ENCODE measurements around the gene SRC.
"Not testable (repeated sequence)": the region's sequence is repeated elsewhere in the genome, so short reads cannot be mapped to it uniquely, and the experiment has no call there.

The SRC gene

DNA sequence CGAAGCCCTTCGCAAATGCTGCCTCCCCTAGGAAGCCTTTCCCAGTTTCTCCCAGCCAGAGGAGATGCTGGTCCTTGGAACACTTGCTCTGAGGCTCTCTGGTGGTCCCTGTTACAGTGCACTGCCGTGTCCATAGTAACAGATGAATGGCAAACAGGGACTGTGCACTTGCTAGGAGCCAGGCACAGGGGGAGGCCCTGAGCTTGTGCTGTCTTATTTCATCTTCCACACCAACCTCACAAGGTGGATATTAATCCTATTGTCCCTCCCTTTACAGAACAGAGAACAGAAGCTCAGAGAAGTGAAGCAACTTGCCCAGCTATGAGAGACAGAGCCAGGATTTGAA is 19.0 kb downstream of the SRC start:
- H3K27me3 ChIP-seq (ENCODE audit: control insufficient read depth, insufficient read depth, low read length), result no peaks in the 10 kb centered on the region
- H3K9ac ChIP-seq (ENCODE audit: low read depth, low read length), result no peak overlapping the region
- no peaks in the 10 kb centered on the region for H3K4me1 ChIP-seq (ENCODE audit: control insufficient read depth, insufficient read depth, low read length)
- H3K36me3 ChIP-seq (ENCODE audit: control insufficient read depth, insufficient read depth, low read length), result peaks cover 11% of the 10 kb centered on the region
- H3K9me3 ChIP-seq (ENCODE audit: control insufficient read depth, insufficient read depth, low read length), result no peaks in the 10 kb centered on the region
- no peak overlapping the region for H3K4me3 ChIP-seq (ENCODE audit: low read depth, low read length)

DNA sequence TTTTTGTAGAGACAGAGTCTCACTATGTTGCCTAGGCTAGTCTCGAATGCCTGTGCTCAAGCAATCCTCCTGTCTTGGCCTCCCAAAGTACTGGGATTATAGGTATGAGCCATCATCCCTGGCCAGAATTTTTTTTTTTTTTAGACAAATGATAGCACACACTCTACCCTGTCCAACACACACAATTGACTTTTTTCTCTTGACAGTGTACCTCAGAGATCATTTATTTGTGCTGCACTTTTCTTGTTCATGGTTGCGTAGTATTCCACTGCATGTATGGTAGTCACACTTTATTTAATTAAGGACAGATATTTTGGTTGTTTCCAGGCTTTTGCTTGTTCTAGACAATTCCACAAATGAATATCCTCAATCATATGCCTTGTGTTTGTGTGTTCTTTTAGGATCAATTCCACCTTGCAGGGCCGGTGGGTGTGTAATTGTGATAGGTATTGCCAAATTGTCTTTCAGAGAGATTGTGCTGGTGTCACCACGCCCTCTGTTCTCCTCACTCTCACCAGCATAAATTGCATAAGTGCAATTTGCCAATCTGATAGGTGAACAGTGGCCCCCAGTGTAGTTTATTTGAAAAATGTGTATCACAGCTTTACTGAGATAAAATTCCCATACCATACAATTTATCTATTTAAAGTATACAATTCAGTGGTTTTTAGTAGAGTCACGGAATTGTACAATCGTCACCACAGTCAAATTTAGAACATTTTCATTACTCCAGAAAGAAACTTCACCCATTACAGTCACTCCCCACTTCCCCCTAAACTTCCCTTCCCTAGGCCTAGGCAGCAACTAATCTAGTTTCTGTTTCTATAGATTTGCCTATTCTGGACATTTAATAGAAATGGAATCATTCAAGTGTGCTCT is 20.1 kb downstream of the SRC start:
- H3K27me3 ChIP-seq (ENCODE audit: control insufficient read depth, insufficient read depth, low read length), result no peaks in the 10 kb centered on the region
- H3K4me1 ChIP-seq (ENCODE audit: control insufficient read depth, insufficient read depth, low read length), result no peaks in the 10 kb centered on the region
- H3K36me3 ChIP-seq (ENCODE audit: control insufficient read depth, insufficient read depth, low read length), result peaks cover 11% of the 10 kb centered on the region
- no peak overlapping the region for H3K9ac ChIP-seq (ENCODE audit: low read depth, low read length)
- no peak overlapping the region for H3K4me3 ChIP-seq (ENCODE audit: low read depth, low read length)
- no peaks in the 10 kb centered on the region for H3K9me3 ChIP-seq (ENCODE audit: control insufficient read depth, insufficient read depth, low read length)

DNA sequence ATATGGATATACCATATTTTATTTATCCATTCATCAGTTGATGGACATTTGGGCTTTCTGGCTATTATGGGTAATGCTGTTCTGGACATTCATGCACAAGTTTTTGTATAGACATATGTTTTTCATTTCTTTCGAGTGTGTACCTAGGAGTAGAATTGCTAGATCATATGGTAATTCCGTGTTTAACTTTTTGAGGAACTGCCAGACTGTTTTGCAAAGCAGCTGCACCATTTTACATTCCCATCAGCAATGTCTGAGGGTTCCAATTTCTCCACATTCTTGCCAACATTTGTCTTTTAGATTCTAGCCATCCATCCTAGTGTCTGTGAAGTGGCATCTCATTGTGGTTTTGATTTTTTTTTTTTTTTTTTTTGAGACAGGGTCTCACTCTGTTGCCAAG is 20.8 kb downstream of the SRC start:
- H3K9ac ChIP-seq (ENCODE audit: low read depth, low read length), result no peak overlapping the region
- no peaks in the 10 kb centered on the region for H3K4me1 ChIP-seq (ENCODE audit: control insufficient read depth, insufficient read depth, low read length)
- no peaks in the 10 kb centered on the region for H3K9me3 ChIP-seq (ENCODE audit: control insufficient read depth, insufficient read depth, low read length)
- no peak overlapping the region for H3K4me3 ChIP-seq (ENCODE audit: low read depth, low read length)
- no peaks in the 10 kb centered on the region for H3K27me3 ChIP-seq (ENCODE audit: control insufficient read depth, insufficient read depth, low read length)
- H3K36me3 ChIP-seq (ENCODE audit: control insufficient read depth, insufficient read depth, low read length), result peaks cover 11% of the 10 kb centered on the region

GRCh38 chr20:37369846-37370245 is 23.9 kb downstream of the SRC start:
- Histone ChIP-seq H3K27me3 (ENCODE audit: control insufficient read depth, insufficient read depth, low read length) (no peaks in the 10 kb centered on the region), H3K4me3 (ENCODE audit: low read depth, low read length) (no peak overlapping the region), H3K4me1 (ENCODE audit: control insufficient read depth, insufficient read depth, low read length) (no peaks in the 10 kb centered on the region), H3K9me3 (ENCODE audit: control insufficient read depth, insufficient read depth, low read length) (no peaks in the 10 kb centered on the region), H3K9ac (ENCODE audit: low read depth, low read length) (no peak overlapping the region), H3K36me3 (ENCODE audit: control insufficient read depth, insufficient read depth, low read length) (peaks cover 11% of the 10 kb centered on the region)

- H3K9ac ChIP-seq (ENCODE audit: low read depth, low read length); H3K27me3 ChIP-seq (ENCODE audit: control insufficient read depth, insufficient read depth, low read length); H3K9me3 ChIP-seq (ENCODE audit: control insufficient read depth, insufficient read depth, low read length); H3K36me3 ChIP-seq (ENCODE audit: control insufficient read depth, insufficient read depth, low read length); H3K4me3 ChIP-seq (ENCODE audit: low read depth, low read length); H3K4me1 ChIP-seq (ENCODE audit: control insufficient read depth, insufficient read depth, low read length): not testable (repeated sequence)
These were observed 25.9 kb downstream of the SRC start for GRCh38 chr20:37371845-37372244.

DNA sequence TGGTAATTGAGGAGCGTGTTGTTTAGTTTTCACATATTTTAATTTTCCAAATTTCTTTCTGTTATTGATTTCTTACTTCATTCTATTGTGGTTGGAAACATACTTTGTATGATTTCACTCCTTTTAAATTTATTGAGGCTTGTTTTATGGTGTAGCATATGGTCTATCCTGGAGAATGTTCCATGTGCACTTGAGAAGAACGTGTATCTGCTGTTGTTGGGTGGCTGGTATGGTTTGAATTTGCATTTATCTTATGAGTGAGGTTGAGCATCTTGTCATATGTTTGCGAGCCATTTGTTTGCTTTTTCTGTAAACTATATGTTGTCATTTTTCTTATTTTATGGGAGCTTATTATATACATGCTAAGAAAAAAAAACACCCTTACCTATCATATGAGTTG is 26.5 kb downstream of the SRC start:
- no peaks in the 10 kb centered on the region for H3K9me3 ChIP-seq (ENCODE audit: control insufficient read depth, insufficient read depth, low read length)
- no peak overlapping the region for H3K9ac ChIP-seq (ENCODE audit: low read depth, low read length)
- H3K27me3 ChIP-seq (ENCODE audit: control insufficient read depth, insufficient read depth, low read length), result no peaks in the 10 kb centered on the region
- H3K4me3 ChIP-seq (ENCODE audit: low read depth, low read length), result no peak overlapping the region
- peaks cover 6% of the 10 kb centered on the region for H3K36me3 ChIP-seq (ENCODE audit: control insufficient read depth, insufficient read depth, low read length)
- H3K4me1 ChIP-seq (ENCODE audit: control insufficient read depth, insufficient read depth, low read length), result no peaks in the 10 kb centered on the region

- Histone ChIP-seq H3K36me3 (ENCODE audit: control insufficient read depth, insufficient read depth, low read length) (peaks cover 6% of the 10 kb centered on the region), H3K27me3 (ENCODE audit: control insufficient read depth, insufficient read depth, low read length) (no peaks in the 10 kb centered on the region), H3K4me3 (ENCODE audit: low read depth, low read length) (no peak overlapping the region), H3K9ac (ENCODE audit: low read depth, low read length) (no peak overlapping the region), H3K4me1 (ENCODE audit: control insufficient read depth, insufficient read depth, low read length) (no peaks in the 10 kb centered on the region), H3K9me3 (ENCODE audit: control insufficient read depth, insufficient read depth, low read length) (no peaks in the 10 kb centered on the region)
These were observed 27.2 kb downstream of the SRC start for GRCh38 chr20:37373020-37373598.

GRCh38 chr20:37375227-37375626 is 29.3 kb downstream of the SRC start:
- no peaks in the 10 kb centered on the region for H3K9me3 ChIP-seq (ENCODE audit: control insufficient read depth, insufficient read depth, low read length)
- peaks cover 4% of the 10 kb centered on the region for H3K4me1 ChIP-seq (ENCODE audit: control insufficient read depth, insufficient read depth, low read length)
- H3K9ac ChIP-seq (ENCODE audit: low read depth, low read length), result no peak overlapping the region
- H3K4me3 ChIP-seq (ENCODE audit: low read depth, low read length), result no peak overlapping the region
- H3K36me3 ChIP-seq (ENCODE audit: control insufficient read depth, insufficient read depth, low read length), result peaks cover 6% of the 10 kb centered on the region
- H3K27me3 ChIP-seq (ENCODE audit: control insufficient read depth, insufficient read depth, low read length), result no peaks in the 10 kb centered on the region

GRCh38 chr20:37376324-37376723 is 30.4 kb downstream of the SRC start:
- Histone ChIP-seq H3K27me3 (ENCODE audit: control insufficient read depth, insufficient read depth, low read length) (no peaks in the 10 kb centered on the region), H3K4me1 (ENCODE audit: control insufficient read depth, insufficient read depth, low read length) (peaks cover 4% of the 10 kb centered on the region), H3K36me3 (ENCODE audit: control insufficient read depth, insufficient read depth, low read length) (peaks cover 6% of the 10 kb centered on the region), H3K4me3 (ENCODE audit: low read depth, low read length) (no peak overlapping the region), H3K9me3 (ENCODE audit: control insufficient read depth, insufficient read depth, low read length) (no peaks in the 10 kb centered on the region), H3K9ac (ENCODE audit: low read depth, low read length) (no peak overlapping the region)

DNA sequence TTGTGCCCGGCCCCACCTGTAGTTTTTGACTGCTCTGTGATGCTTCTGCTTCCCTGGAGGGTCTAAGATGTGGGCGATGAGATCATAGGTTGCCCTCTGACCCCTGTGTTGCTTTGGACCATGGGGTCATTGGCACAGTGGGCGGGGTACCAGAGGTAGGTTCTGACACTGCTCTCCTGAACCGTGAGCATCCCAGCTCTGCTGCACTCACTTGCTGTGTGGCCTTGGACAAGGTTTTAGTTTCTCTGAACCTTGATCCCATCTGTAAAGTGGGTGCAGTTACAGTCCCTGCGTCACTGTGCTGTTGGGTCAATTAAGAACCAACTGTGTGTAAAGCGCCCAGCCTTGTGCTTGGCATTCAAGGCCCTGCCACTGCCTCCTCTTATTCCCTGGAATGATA is 30.9 kb downstream of the SRC start:
- Histone ChIP-seq H3K9me3 (ENCODE audit: control insufficient read depth, insufficient read depth, low read length) (no peaks in the 10 kb centered on the region), H3K9ac (ENCODE audit: low read depth, low read length) (no peak overlapping the region), H3K4me3 (ENCODE audit: low read depth, low read length) (no peak overlapping the region), H3K27me3 (ENCODE audit: control insufficient read depth, insufficient read depth, low read length) (no peaks in the 10 kb centered on the region), H3K36me3 (ENCODE audit: control insufficient read depth, insufficient read depth, low read length) (peaks cover 6% of the 10 kb centered on the region), H3K4me1 (ENCODE audit: control insufficient read depth, insufficient read depth, low read length) (peaks cover 4% of the 10 kb centered on the region)

GRCh38 chr20:37377346-37378081 is 31.6 kb downstream of the SRC start:
- no peaks in the 10 kb centered on the region for H3K9me3 ChIP-seq (ENCODE audit: control insufficient read depth, insufficient read depth, low read length)
- no peak overlapping the region for H3K4me3 ChIP-seq (ENCODE audit: low read depth, low read length)
- peaks cover 4% of the 10 kb centered on the region for H3K4me1 ChIP-seq (ENCODE audit: control insufficient read depth, insufficient read depth, low read length)
- H3K27me3 ChIP-seq (ENCODE audit: control insufficient read depth, insufficient read depth, low read length), result no peaks in the 10 kb centered on the region
- no peak overlapping the region for H3K9ac ChIP-seq (ENCODE audit: low read depth, low read length)
- H3K36me3 ChIP-seq (ENCODE audit: control insufficient read depth, insufficient read depth, low read length), result peaks cover 9% of the 10 kb centered on the region

DNA sequence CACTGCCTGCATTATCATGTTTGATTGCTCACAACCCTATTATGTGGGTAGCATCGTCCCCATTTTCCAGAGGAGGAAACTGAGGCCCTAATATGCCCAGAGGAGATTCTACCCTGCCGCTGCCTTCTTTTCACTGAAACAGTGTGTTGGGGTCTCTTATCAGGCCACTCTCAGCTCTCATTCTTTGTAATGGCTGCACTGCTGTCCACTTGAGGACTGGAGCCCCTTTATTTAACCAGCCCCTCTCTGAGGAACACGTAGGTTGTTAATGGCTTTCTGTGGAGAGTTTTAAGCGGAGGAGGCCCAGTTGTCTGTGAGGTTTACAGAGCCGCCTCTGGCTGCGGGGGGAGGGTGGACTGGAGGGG is 32.5 kb downstream of the SRC start:
- H3K4me1 ChIP-seq (ENCODE audit: control insufficient read depth, insufficient read depth, low read length), result peaks cover 4% of the 10 kb centered on the region
- no peak overlapping the region for H3K9ac ChIP-seq (ENCODE audit: low read depth, low read length)
- no peaks in the 10 kb centered on the region for H3K9me3 ChIP-seq (ENCODE audit: control insufficient read depth, insufficient read depth, low read length)
- no peaks in the 10 kb centered on the region for H3K27me3 ChIP-seq (ENCODE audit: control insufficient read depth, insufficient read depth, low read length)
- peaks cover 9% of the 10 kb centered on the region for H3K36me3 ChIP-seq (ENCODE audit: control insufficient read depth, insufficient read depth, low read length)
- no peak overlapping the region for H3K4me3 ChIP-seq (ENCODE audit: low read depth, low read length)

Measured in iPS-15b (cell line).